Kidney epithelial cell (primary cell): ENCODE results near the gene TBC1D10A. TPM values are rescaled to one million over a fixed set of nuclear protein-coding genes. Genes with fewer than 3 reads are reported as not detected.
"Not testable (repeated sequence)": the region's sequence is repeated elsewhere in the genome, so short reads cannot be mapped to it uniquely, and the experiment has no call there.

ENCODE experiments used
- DNase-seq: peaks from one replicate; pipeline ENCODE4 v3.0.0-alpha.2; 2010; ENCODE audit warnings: low read depth
- H3K27me3 ChIP-seq: 2 replicates; pipeline ENCODE4 v1.6.0; 2011; ENCODE audit warnings: low read length; ENCODE audit not compliant: control insufficient read depth, insufficient read depth
- H3K36me3 ChIP-seq: 2 replicates; pipeline ENCODE4 v1.5.1; 2011; ENCODE audit warnings: low read length; ENCODE audit not compliant: control insufficient read depth, insufficient read depth
- H3K4me3 ChIP-seq: 2 replicates; pipeline ENCODE4 v1.5.1; 2011; ENCODE audit warnings: low read depth, mild to moderate bottlenecking, control low read depth, low read length
- CTCF ChIP-seq: IDR thresholded peaks from 2 replicates; pipeline ENCODE4 v1.5.1; 2011; ENCODE audit warnings: mild to moderate bottlenecking, moderate library complexity, low read length, control low read depth, inconsistent platforms; ENCODE audit not compliant: insufficient read depth, poor library complexity, severe bottlenecking
- total RNA-seq: library from RNA; depleted of rRNA; stranded (reverse); fragments of >200 nt; gene quantifications from 2 replicates; pipeline ENCODE4 v1.2.3, GENCODE V29; 2015

TBC1D10A gene
- total RNA-seq, 1 donor from 2014 or later: 23.9 TPM

GRCh38 chr22:30344447-30345200 is 17.9 kb upstream of the TBC1D10A start:
- Histone ChIP-seq H3K4me3 (no peak overlapping the region), H3K27me3 (no peaks in the 10 kb centered on the region), H3K36me3 (peaks cover 9% of the 10 kb centered on the region)
- DNase-seq: no peak
- no peak for TF ChIP-seq CTCF

DNA sequence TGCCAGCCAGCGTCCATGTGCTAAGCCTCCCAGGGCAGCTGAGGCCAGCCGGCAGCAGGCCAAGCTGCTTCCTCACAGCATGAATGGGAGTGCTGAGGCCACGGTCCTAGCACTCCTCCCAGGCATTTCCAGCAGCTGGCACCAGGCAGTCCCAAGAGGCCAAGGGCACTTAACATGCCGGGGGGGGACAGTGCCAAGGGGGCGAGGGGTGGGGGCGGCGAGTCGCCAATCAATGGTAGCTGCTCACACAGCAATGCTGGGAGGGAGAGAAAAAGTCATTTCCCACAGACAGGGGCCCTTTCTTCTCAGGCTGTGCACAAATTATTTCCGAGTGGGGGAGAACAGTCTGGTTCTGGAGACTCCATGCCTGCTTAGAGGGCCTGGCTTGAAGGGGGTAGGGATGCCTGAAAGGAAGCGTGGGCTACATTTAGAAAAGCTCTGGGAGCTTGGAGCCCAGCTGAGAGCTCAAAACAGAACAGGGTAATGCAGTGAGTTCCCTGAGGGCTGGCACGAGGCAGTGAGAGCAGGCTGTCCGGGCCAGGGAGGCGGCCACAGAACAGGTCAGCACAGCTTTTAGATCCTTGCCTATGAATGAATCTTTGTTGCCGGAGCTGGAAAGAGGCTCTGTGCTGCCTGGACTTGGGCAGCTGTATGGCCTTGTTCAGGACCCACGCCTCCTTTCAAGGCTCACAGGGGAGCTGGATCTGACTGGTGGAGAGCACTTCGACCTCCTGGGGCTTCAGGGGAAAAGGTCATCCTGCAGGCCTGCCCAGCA is 14.4 kb upstream of the TBC1D10A start:
- peaks cover 14% of the 10 kb centered on the region for H3K36me3 ChIP-seq
- no peak overlapping the region for H3K4me3 ChIP-seq
- H3K27me3 ChIP-seq: no peaks in the 10 kb centered on the region
- TF ChIP-seq CTCF: no peak
- DNase-seq: no peak

DNA sequence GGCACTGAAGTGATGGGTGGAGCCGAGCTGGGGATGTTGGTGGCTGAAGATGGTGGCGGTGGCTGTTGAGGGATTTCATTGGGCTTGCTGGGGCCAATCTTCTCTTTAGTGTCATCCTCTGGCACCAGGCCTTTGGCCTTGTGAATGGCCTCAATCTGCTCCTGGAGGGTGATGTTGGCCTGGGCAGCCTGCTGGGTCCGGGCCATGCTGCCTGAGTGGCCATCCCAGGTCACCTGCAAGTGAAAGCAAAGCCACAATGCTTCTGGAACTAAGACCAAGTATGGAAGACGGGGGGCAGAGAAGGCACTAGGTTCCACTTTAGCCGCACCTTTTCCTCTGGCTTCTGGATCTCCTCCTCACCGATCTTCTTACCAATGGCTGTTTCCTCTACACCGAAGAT is 12.1 kb upstream of the TBC1D10A start:
- no peak for TF ChIP-seq CTCF
- H3K4me3 ChIP-seq: no peak overlapping the region
- peaks cover 11% of the 10 kb centered on the region for H3K36me3 ChIP-seq
- DNase-seq: no peak
- H3K27me3 ChIP-seq: no peaks in the 10 kb centered on the region

GRCh38 chr22:30338341-30338740 is 11.6 kb upstream of the TBC1D10A start:
- H3K36me3 ChIP-seq: peaks cover 13% of the 10 kb centered on the region
- not testable (repeated sequence) for DNase-seq, H3K4me3 ChIP-seq, H3K27me3 ChIP-seq

DNA sequence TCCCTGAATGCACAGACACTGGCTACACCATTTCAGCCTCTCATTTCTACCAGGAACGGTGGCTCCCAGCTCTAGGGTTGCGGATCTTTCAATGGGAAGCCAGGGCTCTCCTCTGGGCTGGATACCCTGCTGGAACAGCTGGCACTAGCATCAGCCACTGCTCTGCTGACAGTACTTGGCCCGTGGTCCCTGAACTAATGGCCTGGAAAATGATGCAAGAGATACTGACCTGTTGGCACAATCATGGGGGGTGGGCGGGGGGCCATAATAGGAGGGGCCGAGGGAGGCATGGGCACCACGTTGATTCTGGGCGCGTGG is 10.7 kb upstream of the TBC1D10A start:
- no peak overlapping the region for H3K4me3 ChIP-seq
- no peak for DNase-seq
- no peak for TF ChIP-seq CTCF
- peaks cover 14% of the 10 kb centered on the region for H3K36me3 ChIP-seq
- H3K27me3 ChIP-seq: no peaks in the 10 kb centered on the region

DNA sequence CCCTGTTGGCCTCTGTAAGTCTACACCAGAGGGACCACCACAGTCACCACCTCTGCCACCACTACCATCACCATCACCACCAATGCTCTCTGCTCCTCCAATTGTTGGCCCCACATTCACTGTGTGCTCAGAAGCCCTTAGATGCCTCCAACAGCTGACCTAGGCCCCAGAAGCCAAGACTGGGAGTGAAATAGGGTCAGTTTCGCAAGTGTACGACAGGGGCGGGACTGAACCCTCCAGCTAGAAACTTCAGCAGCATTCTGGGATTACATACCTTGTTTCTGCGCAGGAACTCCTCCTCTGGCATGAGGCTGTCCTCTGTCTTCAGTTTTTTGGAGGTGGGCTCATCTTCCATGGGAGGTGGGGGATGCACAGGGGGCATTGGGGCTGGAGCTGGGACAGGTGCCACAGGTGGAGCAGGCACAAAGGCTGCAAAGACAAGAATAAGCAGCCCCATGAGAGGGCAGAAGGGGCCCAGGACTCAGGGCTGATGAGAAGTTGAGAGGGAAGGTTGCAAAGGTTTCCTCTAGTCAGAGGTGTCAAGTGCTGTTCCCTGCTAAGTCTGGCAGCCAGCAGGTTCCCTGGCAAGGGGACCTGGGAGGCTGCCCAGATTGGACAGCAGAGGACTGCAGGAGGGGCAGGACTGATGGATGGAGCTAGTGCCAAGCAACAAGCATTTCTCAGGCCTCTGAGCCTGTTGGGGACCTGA is 10.2 kb upstream of the TBC1D10A start:
- peaks cover 13% of the 10 kb centered on the region for H3K36me3 ChIP-seq
- no peak for DNase-seq
- H3K4me3 ChIP-seq: no peak overlapping the region
- no peaks in the 10 kb centered on the region for H3K27me3 ChIP-seq
- TF ChIP-seq CTCF: no peak
